Neural progenitor cell (in vitro differentiated cells): Measurements from ENCODE around the gene BAHD1. TPM values are rescaled to one million over a fixed set of nuclear protein-coding genes. Genes with fewer than 3 reads are reported as not detected.
A peak's percentile ranks its signal among the peaks of the same experiment; 100 is the strongest.

Experiments
- DNase-seq: peaks from one replicate; pipeline ENCODE4 v3.0.0-alpha.2; 2016; ENCODE audit warnings: low spot score
- H2AFZ ChIP-seq: fragments of 200-600 bp; sonication (generic); replicated peaks from 2 replicates; pipeline ENCODE4 v1.6.1; 2016; ENCODE audit warnings: antibody characterized with exemption
- H3F3A ChIP-seq: fragments of 200-600 bp; sonication (generic); 2 replicates; pipeline ENCODE4 v1.6.1; 2016; ENCODE audit warnings: antibody characterized with exemption, low read depth
- H3K27ac ChIP-seq: fragments of 200-600 bp; sonication (generic); 2 replicates; pipeline ENCODE4 v1.5.1; 2016; ENCODE audit warnings: mild to moderate bottlenecking
- H3K27me3 ChIP-seq: fragments of 200-600 bp; sonication (generic); 2 replicates; pipeline ENCODE4 v1.6.1; 2016; ENCODE audit warnings: mild to moderate bottlenecking, moderate library complexity
- H3K36me3 ChIP-seq: fragments of 200-600 bp; sonication (generic); 2 replicates; pipeline ENCODE4 v1.5.1; 2016
- H3K4me1 ChIP-seq: fragments of 200-600 bp; sonication (generic); 2 replicates; pipeline ENCODE4 v1.6.1; 2016; ENCODE audit warnings: mixed run types
- H3K4me2 ChIP-seq: fragments of 200-600 bp; sonication (generic); 2 replicates; pipeline ENCODE4 v1.6.1; 2016
- H3K4me3 ChIP-seq: fragments of 200-600 bp; sonication (generic); 2 replicates; pipeline ENCODE4 v1.5.1; 2016
- H3K79me2 ChIP-seq: fragments of 200-600 bp; sonication (generic); 2 replicates; pipeline ENCODE4 v1.6.1; 2016; ENCODE audit warnings: low read depth
- H3K9ac ChIP-seq: fragments of 200-600 bp; sonication (generic); 2 replicates; pipeline ENCODE4 v1.6.1; 2016
- H3K9me3 ChIP-seq: fragments of 200-600 bp; sonication (generic); 2 replicates; pipeline ENCODE4 v1.5.1; 2016; ENCODE audit warnings: low read depth
- H4K20me1 ChIP-seq: fragments of 200-600 bp; sonication (generic); 2 replicates; pipeline ENCODE4 v1.6.1; 2016; ENCODE audit warnings: low read depth
- H3K27ac Mint-ChIP-seq: 3 replicates; pipeline ENCODE4 v1.8.0; 2021; ENCODE audit warnings: mixed read lengths
- H3K27me3 Mint-ChIP-seq: 2 replicates; pipeline ENCODE4 v1.8.0; 2022; ENCODE audit warnings: low read depth, mild to moderate bottlenecking, inconsistent platforms, moderate library complexity, mixed read lengths; ENCODE audit not compliant: insufficient read depth
- H3K36me3 Mint-ChIP-seq: 3 replicates; pipeline ENCODE4 v1.8.0; 2021; ENCODE audit warnings: mixed read lengths
- H3K4me1 Mint-ChIP-seq: 3 replicates; pipeline ENCODE4 v1.8.0; 2021; ENCODE audit warnings: mixed read lengths
- H3K4me3 Mint-ChIP-seq: 3 replicates; pipeline ENCODE4 v1.8.0; 2021; ENCODE audit warnings: mild to moderate bottlenecking, moderate library complexity, mixed read lengths
- H3K9me3 Mint-ChIP-seq: 3 replicates; pipeline ENCODE4 v1.8.0; 2020; ENCODE audit warnings: mixed read lengths
- EZH2 ChIP-seq: fragments of 200-600 bp; sonication (generic); IDR thresholded peaks from 2 replicates; pipeline ENCODE4 v1.6.1; 2017; ENCODE audit warnings: antibody characterized with exemption, mild to moderate bottlenecking, moderate library complexity
- EZH2phosphoT487 ChIP-seq: fragments of 200-600 bp; sonication (generic); IDR thresholded peaks from 2 replicates; pipeline ENCODE4 v1.6.1; 2017; ENCODE audit warnings: antibody characterized with exemption
- total RNA-seq: library from RNA; depleted of rRNA; stranded (reverse); fragments of >200 nt; gene quantifications from 2 replicates; pipeline ENCODE4 v1.2.3, GENCODE V29; 2015; ENCODE audit warnings: low replicate concordance
- TF ChIP-seq, protein P1 (sequence below): fragments of 200-600 bp; sonication (generic); IDR thresholded peaks from 2 replicates; pipeline ENCODE4 v1.5.1; 2017; ENCODE audit warnings: antibody characterized with exemption, mild to moderate bottlenecking

BAHD1 gene
- total RNA-seq, 1 donor from 2014 or later, result 5.8 TPM

DNA sequence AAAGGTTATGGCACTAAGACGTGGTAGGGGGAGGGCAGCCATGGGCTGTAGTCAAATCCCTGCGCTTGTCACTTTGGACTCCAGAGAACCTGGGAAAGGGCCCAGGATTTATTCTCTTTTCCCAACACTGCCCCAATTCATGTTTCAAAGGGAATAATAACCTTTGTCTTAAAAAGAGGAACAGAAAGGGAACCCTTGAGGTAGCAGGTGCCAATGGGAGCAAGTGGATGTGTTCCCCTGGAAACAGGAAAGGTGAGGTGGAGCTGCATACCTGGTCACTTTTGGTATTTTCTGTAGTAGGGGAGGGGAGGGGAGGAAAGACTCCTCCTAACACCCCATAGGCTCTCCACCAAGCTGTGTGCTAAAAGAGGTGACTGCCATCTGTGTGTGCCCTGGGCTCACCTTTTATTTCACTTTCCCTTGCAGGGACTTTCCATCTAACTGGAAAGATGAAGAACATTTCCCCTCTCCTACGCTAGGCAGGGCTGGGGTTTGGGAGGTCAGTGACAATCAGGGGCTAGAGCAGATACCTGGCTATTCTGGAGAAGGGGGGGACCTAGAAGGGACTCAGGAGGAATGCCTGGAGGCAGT lies 23.9 kb downstream of the BAHD1 start:
- Histone ChIP-seq H3K4me1 (no peaks in the 10 kb centered on the region), H3K4me3 (no peak overlapping the region), H3K27me3 (no peaks in the 10 kb centered on the region), H3K79me2 (no peaks in the 10 kb centered on the region), H4K20me1 (peaks cover 16% of the 10 kb centered on the region), H3K27ac (no peak overlapping the region), H3F3A (peaks cover 13% of the 10 kb centered on the region), H3K4me2 (no peak overlapping the region), H2AFZ (no peak overlapping the region), H3K9me3 (no peaks in the 10 kb centered on the region), H3K9ac (no peak overlapping the region), H3K36me3 (no peaks in the 10 kb centered on the region)
- Mint-ChIP-seq H3K4me1 (peaks cover 4% of the 10 kb centered on the region), H3K27me3 (peaks cover 3% of the 10 kb centered on the region), H3K4me3 (no peak overlapping the region), H3K9me3 (no peaks in the 10 kb centered on the region), H3K36me3 (peaks cover 11% of the 10 kb centered on the region), H3K27ac (no peak overlapping the region)
- TF ChIP-seq EZH2 (no peak), EZH2phosphoT487 (no peak)
- TF ChIP-seq, protein P1, sequence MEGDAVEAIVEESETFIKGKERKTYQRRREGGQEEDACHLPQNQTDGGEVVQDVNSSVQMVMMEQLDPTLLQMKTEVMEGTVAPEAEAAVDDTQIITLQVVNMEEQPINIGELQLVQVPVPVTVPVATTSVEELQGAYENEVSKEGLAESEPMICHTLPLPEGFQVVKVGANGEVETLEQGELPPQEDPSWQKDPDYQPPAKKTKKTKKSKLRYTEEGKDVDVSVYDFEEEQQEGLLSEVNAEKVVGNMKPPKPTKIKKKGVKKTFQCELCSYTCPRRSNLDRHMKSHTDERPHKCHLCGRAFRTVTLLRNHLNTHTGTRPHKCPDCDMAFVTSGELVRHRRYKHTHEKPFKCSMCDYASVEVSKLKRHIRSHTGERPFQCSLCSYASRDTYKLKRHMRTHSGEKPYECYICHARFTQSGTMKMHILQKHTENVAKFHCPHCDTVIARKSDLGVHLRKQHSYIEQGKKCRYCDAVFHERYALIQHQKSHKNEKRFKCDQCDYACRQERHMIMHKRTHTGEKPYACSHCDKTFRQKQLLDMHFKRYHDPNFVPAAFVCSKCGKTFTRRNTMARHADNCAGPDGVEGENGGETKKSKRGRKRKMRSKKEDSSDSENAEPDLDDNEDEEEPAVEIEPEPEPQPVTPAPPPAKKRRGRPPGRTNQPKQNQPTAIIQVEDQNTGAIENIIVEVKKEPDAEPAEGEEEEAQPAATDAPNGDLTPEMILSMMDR, result no peak
- no peak for DNase-seq

DNA sequence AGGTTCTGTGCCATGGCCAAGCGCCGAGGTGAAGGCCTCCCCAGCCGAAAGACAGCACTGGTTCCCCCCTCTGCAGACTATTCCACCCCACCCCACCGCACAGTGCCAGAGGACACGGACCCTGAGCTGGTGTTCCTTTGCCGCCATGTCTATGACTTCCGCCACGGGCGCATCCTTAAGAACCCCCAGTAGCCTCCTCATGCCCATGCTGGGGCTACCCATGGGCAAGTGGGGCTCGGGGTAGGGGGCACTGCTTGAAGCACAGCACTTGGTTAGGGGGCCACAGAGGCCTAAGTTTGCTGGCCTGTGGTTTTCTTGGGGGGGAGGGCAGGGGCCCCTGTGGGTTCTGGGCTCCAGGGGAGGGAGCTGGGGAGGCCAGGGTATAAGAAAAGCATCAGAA lies 25.2 kb downstream of the BAHD1 start:
- H3K4me3 Mint-ChIP-seq, result no peak overlapping the region
- peaks cover 6% of the 10 kb centered on the region for H3K36me3 Mint-ChIP-seq
- no peak overlapping the region for H3K27ac ChIP-seq
- DNase-seq, result no peak
- no peak overlapping the region for H3K27ac Mint-ChIP-seq
- peaks cover 7% of the 10 kb centered on the region for H3K27me3 Mint-ChIP-seq
- no peaks in the 10 kb centered on the region for H3K27me3 ChIP-seq
- peaks cover 6% of the 10 kb centered on the region for H3K4me1 ChIP-seq
- no peak overlapping the region for H3K4me3 ChIP-seq
- TF ChIP-seq EZH2phosphoT487, result no peak
- no peak for TF ChIP-seq EZH2
- TF ChIP-seq, protein P1, result no peak
- H3K79me2 ChIP-seq, result no peaks in the 10 kb centered on the region
- no peak overlapping the region for H3K4me2 ChIP-seq
- H4K20me1 ChIP-seq, result peaks cover 5% of the 10 kb centered on the region
- H3K36me3 ChIP-seq, result no peaks in the 10 kb centered on the region
- peaks cover 13% of the 10 kb centered on the region for H3K4me1 Mint-ChIP-seq
- H2AFZ ChIP-seq, result no peak overlapping the region
- H3K9me3 Mint-ChIP-seq, result no peaks in the 10 kb centered on the region
- H3K9me3 ChIP-seq, result no peaks in the 10 kb centered on the region
- H3K9ac ChIP-seq, result no peak overlapping the region
- H3F3A ChIP-seq, result peaks cover 22% of the 10 kb centered on the region

DNA sequence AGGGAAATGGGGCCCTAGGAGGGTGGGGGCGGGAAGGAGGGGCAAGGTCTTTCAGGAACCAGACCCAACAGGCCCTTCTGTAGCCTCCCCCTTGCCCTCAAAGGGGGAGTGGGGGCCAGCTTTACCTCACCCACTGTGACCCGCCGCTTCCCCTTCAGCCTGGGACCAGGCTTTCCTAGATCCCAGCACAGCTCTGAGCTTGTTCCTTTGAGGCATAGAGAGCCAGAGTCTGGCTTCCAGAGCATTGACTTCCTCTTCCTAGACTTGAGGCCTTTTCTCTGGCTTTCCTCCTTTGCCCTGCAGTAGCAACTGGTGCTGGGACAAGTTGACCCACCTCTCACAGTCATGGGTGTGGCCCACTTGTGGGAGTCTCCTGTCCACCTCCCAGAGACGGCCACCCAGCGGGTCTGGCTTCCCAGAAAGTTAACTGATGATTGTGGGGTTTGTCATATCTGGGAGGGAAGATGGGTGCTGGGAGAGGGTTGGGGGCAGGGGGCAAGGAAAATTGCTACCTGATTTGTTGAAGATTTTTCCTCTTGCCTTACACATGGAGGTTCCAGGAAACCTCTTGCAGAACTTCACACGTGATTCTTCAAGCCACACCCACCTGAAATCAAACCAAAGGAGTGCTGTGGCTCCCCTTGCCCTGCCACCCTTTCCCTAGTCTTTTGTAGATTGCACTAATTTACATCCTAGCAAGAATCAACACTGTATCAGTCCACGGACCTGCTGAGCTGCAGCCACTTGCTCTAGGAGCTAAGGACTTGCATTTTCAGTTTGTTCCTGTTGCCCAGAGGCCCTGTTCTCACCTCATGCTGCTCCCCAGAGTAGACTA lies 25.9 kb downstream of the BAHD1 start:
- H3K9me3 ChIP-seq, result no peaks in the 10 kb centered on the region
- no peak overlapping the region for H3K4me3 ChIP-seq
- no peak overlapping the region for H3K4me2 ChIP-seq
- peaks cover 26% of the 10 kb centered on the region for H3F3A ChIP-seq
- Mint-ChIP-seq H3K4me3 (no peak overlapping the region), H3K27me3 (peaks cover 8% of the 10 kb centered on the region), H3K36me3 (peaks cover 6% of the 10 kb centered on the region), H3K27ac (peak overlapping the region; percentile 53), H3K9me3 (no peaks in the 10 kb centered on the region), H3K4me1 (peaks cover 14% of the 10 kb centered on the region)
- peaks cover 3% of the 10 kb centered on the region for H3K79me2 ChIP-seq
- DNase-seq, result no peak
- no peak for TF ChIP-seq EZH2
- no peak for TF ChIP-seq EZH2phosphoT487
- no peaks in the 10 kb centered on the region for H3K36me3 ChIP-seq
- peaks cover under 1% of the 10 kb centered on the region for H3K27me3 ChIP-seq
- H3K4me1 ChIP-seq, result peaks cover 6% of the 10 kb centered on the region
- no peak overlapping the region for H3K9ac ChIP-seq
- no peak overlapping the region for H3K27ac ChIP-seq
- peaks cover 2% of the 10 kb centered on the region for H4K20me1 ChIP-seq
- H2AFZ ChIP-seq, result no peak overlapping the region

DNA sequence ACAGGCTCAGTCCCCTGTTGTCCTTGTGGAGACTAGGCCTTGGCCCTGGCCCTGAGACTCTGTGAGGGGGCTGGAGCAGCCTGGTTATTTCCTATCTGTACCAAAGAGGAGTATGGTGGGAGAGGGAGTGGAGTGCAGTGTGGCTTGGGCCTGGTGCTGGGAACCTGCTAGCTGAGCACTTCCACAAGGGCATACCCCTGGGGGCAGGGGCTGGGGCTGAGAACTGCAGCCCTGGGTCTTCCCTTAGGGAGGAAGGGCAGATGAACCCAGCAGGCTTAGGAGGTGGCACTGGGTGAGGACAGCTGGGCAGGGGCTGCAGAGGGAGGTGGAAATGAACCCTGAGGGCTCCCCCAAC lies 26.5 kb downstream of the BAHD1 start:
- peaks cover 6% of the 10 kb centered on the region for H3K36me3 Mint-ChIP-seq
- DNase-seq, result no peak
- no peaks in the 10 kb centered on the region for H3K36me3 ChIP-seq
- no peaks in the 10 kb centered on the region for H3K9me3 Mint-ChIP-seq
- TF ChIP-seq EZH2phosphoT487, result no peak
- no peak for TF ChIP-seq EZH2
- TF ChIP-seq, protein P1, result no peak
- peaks cover 28% of the 10 kb centered on the region for H3F3A ChIP-seq
- H2AFZ ChIP-seq, result no peak overlapping the region
- no peak overlapping the region for H3K4me3 ChIP-seq
- H3K79me2 ChIP-seq, result peaks cover 9% of the 10 kb centered on the region
- H3K4me1 ChIP-seq, result peaks cover 6% of the 10 kb centered on the region
- H4K20me1 ChIP-seq, result peaks cover 7% of the 10 kb centered on the region
- H3K27ac Mint-ChIP-seq, result no peak overlapping the region
- peaks cover 11% of the 10 kb centered on the region for H3K27me3 Mint-ChIP-seq
- no peak overlapping the region for H3K9ac ChIP-seq
- no peak overlapping the region for H3K4me3 Mint-ChIP-seq
- H3K9me3 ChIP-seq, result no peaks in the 10 kb centered on the region
- H3K4me1 Mint-ChIP-seq, result peaks cover 16% of the 10 kb centered on the region
- H3K27ac ChIP-seq, result no peak overlapping the region
- H3K27me3 ChIP-seq, result peaks cover 6% of the 10 kb centered on the region
- no peak overlapping the region for H3K4me2 ChIP-seq
